ENCODE measurements around the gene STPG3. TPM values are rescaled to one million over a fixed set of nuclear protein-coding genes. Genes with fewer than 3 reads are reported as not detected.
"Not testable (repeated sequence)": the region's sequence is repeated elsewhere in the genome, so short reads cannot be mapped to it uniquely, and the experiment has no call there.

STPG3 gene
- total and polyA plus RNA-seq, 2 of the 4 experiments (the other 2 are of a cell fraction), result not detected

GRCh38 chr9:137239541-137240200 lies 11.4 kb upstream of the STPG3 start:
- Histone ChIP-seq H4K20me1 (ENCODE audit: insufficient read depth, low read length) (peaks cover 38% of the 10 kb centered on the region), H3K79me1 (ENCODE audit: low read depth in 1 of 2, low read length in 2 of 2) (peaks cover 12 to 55% of the 10 kb centered on the region in 2 experiments; a peak in 3 of 4 replicates), H3K27ac (ENCODE audit: insufficient read depth, low read length) (peak overlapping the region; percentile 91), H3K9ac (ENCODE audit: low read depth, low read length) (peak overlapping the region; percentile 71), H2BK5ac (ENCODE audit: low read depth, low read length, poor library complexity, severe bottlenecking) (peak overlapping the region; percentile 81), H4K8ac (ENCODE audit: low read depth in 2 of 2, low read length in 2 of 2) (peak overlapping the region; percentile 36 to 77; a peak in 2 of 4 replicates), H3K14ac (replicated peaks; ENCODE audit: low read depth, low read length) (peak overlapping the region; percentile 41; the same call in 1 of the 2 replicates), H3K4me3 (ENCODE audit: insufficient read depth, low read depth, low read length) (peak overlapping the region; percentile 59), H3K4me2 (ENCODE audit: low read depth, low read length) (peak overlapping the region; percentile 91), H3K56ac (ENCODE audit: extremely low read depth, insufficient read depth, low read length) (0 out of 2 replicates have a peak overlapping the region, but pooled peaks have one; percentile 77), H4K91ac (ENCODE audit: insufficient read depth, low read depth, low read length) (peak overlapping the region; percentile 5; the same call in 1 of the 2 replicates), H3K23ac (ENCODE audit: low read depth, low read length) (peak overlapping the region; percentile 94; the same call in 1 of the 2 replicates), H3K36me3 (ENCODE audit: control insufficient read depth, insufficient read depth, low read length) (peaks cover 19% of the 10 kb centered on the region)
- POLR2A ChIA-PET (ENCODE audit: unreplicated experiment); intact Hi-C loops (cut with micrococcal nuclease); H3K4ac ChIP-seq (ENCODE audit: low read depth, low read length); H2AK9ac ChIP-seq (replicated peaks; ENCODE audit: low read depth, low read length, poor library complexity); ATAC-seq (ENCODE audit: low read depth); H2BK120ac ChIP-seq (ENCODE audit: low read depth, low read length); H2BK20ac ChIP-seq (ENCODE audit: low read depth, low read length); H3K4me1 ChIP-seq (ENCODE audit: control insufficient read depth, insufficient read depth, low read length); H3K27me3 ChIP-seq (ENCODE audit: control insufficient read depth, insufficient read depth, low read length); DNase-seq; H3K18ac ChIP-seq (ENCODE audit: low read depth, low read length); H2AFZ ChIP-seq (replicated peaks; ENCODE audit: low read length, poor library complexity); dilution Hi-C loops (cut with HindIII; ENCODE audit: low sequenced_read_pairs, unreplicated experiment); H2BK15ac ChIP-seq (ENCODE audit: low read depth, low read length); H3K9me3 ChIP-seq (ENCODE audit: control insufficient read depth, insufficient read depth, low read length); in situ Hi-C loops (cut with MboI; ENCODE audit: low sequenced_read_pairs); H4K5ac ChIP-seq (ENCODE audit: low read depth, low read length); BruUV-seq (replicated peaks); H3K9me1 ChIP-seq (ENCODE audit: insufficient read depth, low read length); H2AK5ac ChIP-seq (ENCODE audit: low read depth, low read length): not testable (repeated sequence)
- CTCF ChIA-PET, result interaction anchor here (0.7 kb wide), 1 partner anchor 202 kb away, joined by 3 read pairs; no protein-coding TSS in a partner anchor
- no CpG with 5 or more reads among the region's 27 CpGs for WGBS, 2 experiments (ENCODE audit: extremely low coverage in 2 of 2, insufficient read length in 1 of 2)

All from IMR-90 (cell line).